ENCODE data around the gene KCNAB2. TPM values are rescaled to one million over a fixed set of nuclear protein-coding genes. Genes with fewer than 3 reads are reported as not detected.

Gene KCNAB2
- total and polyA plus RNA-seq, 2 donors (not counting 1 experiment from before 2014, with no cell fraction given) = 90.7 to 143 TPM

GRCh38 chr1:6116137-6116536 lies 70.4 kb downstream of the KCNAB2 start:
- no peak overlapping the region for H3K4me3 ChIP-seq (ENCODE audit: control extremely low read depth in 1 of 5, extremely low read depth in 1 of 5, insufficient read depth in 1 of 5, low read depth in 2 of 5, low read length in 4 of 5)
- H3K27me3 ChIP-seq (replicated peaks in 1 of 4; ENCODE audit: control extremely low read depth in 1 of 4, control insufficient read depth in 3 of 4, insufficient read depth in 4 of 4, low read length in 3 of 4) = no peaks in the 10 kb centered on the region
- no peak overlapping the region for H2AFZ ChIP-seq (ENCODE audit: insufficient read depth, low read depth, low read length, poor library complexity, severe bottlenecking)
- no CpG with 5 or more reads among the region's 1 CpG for WGBS (ENCODE audit: insufficient coverage)
- ChIA-PET POLR2A (no interaction called here), CTCF (interaction anchor here (0.8 kb wide), 1 partner anchor 34 kb away, joined by 3 read pairs; no protein-coding TSS in a partner anchor)
- H3K4me1 ChIP-seq (ENCODE audit: control insufficient read depth in 2 of 2, insufficient read depth in 2 of 2, low read length in 2 of 2) = no peaks in the 10 kb centered on the region
- H3K4me2 ChIP-seq (replicated peaks; ENCODE audit: low read depth, low read length, poor library complexity, severe bottlenecking) = no peak overlapping the region
- no peak overlapping the region for H3K9ac ChIP-seq (ENCODE audit: low read length)
- peaks cover 0 to 8% (median 6%) of the 10 kb centered on the region in 3 donors for H3K9me3 ChIP-seq (ENCODE audit: control extremely low read depth in 1 of 3, control insufficient read depth in 2 of 3, insufficient read depth in 1 of 3, low read length in 2 of 3)
- H3K27me3 Mint-ChIP-seq = no peaks in the 10 kb centered on the region
- TF ChIP-seq EZH2 (IDR thresholded peaks at IDR 0.05; ENCODE audit: borderline replicate concordance, insufficient read depth, low read depth, low read length, poor library complexity, severe bottlenecking) = no peak
- no peak for TF ChIP-seq CTCF (IDR thresholded peaks at IDR 0.05)
- H4K20me1 ChIP-seq (ENCODE audit: control insufficient read depth, insufficient read depth, low read length, poor library complexity, severe bottlenecking) = no peaks in the 10 kb centered on the region
- H3K4me3 Mint-ChIP-seq = no peak overlapping the region
- DNase-seq = no peak
- H3K36me3 ChIP-seq (replicated peaks in 1 of 2; ENCODE audit: control extremely low read depth in 1 of 2, control insufficient read depth in 1 of 2, extremely low read depth in 1 of 2, insufficient read depth in 2 of 2, low read length in 1 of 2) = no peaks in the 10 kb centered on the region
- no peaks in the 10 kb centered on the region for H3K4me1 Mint-ChIP-seq
- no peak overlapping the region for H3K27ac Mint-ChIP-seq
- peaks cover 9% of the 10 kb centered on the region for H3K9me3 Mint-ChIP-seq (ENCODE audit: insufficient read depth)
- intact Hi-C loops (cut with micrococcal nuclease) = no loop called here
- H3K27ac ChIP-seq (ENCODE audit: low read length in 2 of 2) = no peak overlapping the region
- ATAC-seq (ENCODE audit: low read depth) = no peak
- H3K79me2 ChIP-seq (ENCODE audit: control insufficient read depth, insufficient read depth, low read length) = no peaks in the 10 kb centered on the region

GRCh38 chr1:6117064-6117463 lies 71.4 kb downstream of the KCNAB2 start:
- Histone ChIP-seq H3K9me3 (ENCODE audit: control extremely low read depth in 1 of 3, control insufficient read depth in 2 of 3, insufficient read depth in 1 of 3, low read length in 2 of 3) (peaks cover 0 to 8% (median 6%) of the 10 kb centered on the region in 3 donors), H2AFZ (ENCODE audit: insufficient read depth, low read depth, low read length, poor library complexity, severe bottlenecking) (no peak overlapping the region), H3K4me1 (ENCODE audit: control insufficient read depth in 2 of 2, insufficient read depth in 2 of 2, low read length in 2 of 2) (no peaks in the 10 kb centered on the region), H3K27me3 (replicated peaks in 1 of 4; ENCODE audit: control extremely low read depth in 1 of 4, control insufficient read depth in 3 of 4, insufficient read depth in 4 of 4, low read length in 3 of 4) (no peaks in the 10 kb centered on the region), H3K9ac (ENCODE audit: low read length) (no peak overlapping the region), H3K4me3 (ENCODE audit: control extremely low read depth in 1 of 5, extremely low read depth in 1 of 5, insufficient read depth in 1 of 5, low read depth in 2 of 5, low read length in 4 of 5) (no peak overlapping the region), H3K27ac (ENCODE audit: low read length in 2 of 2) (no peak overlapping the region), H3K4me2 (replicated peaks; ENCODE audit: low read depth, low read length, poor library complexity, severe bottlenecking) (no peak overlapping the region), H3K79me2 (ENCODE audit: control insufficient read depth, insufficient read depth, low read length) (no peaks in the 10 kb centered on the region), H3K36me3 (replicated peaks in 1 of 2; ENCODE audit: control extremely low read depth in 1 of 2, control insufficient read depth in 1 of 2, extremely low read depth in 1 of 2, insufficient read depth in 2 of 2, low read length in 1 of 2) (no peaks in the 10 kb centered on the region), H4K20me1 (ENCODE audit: control insufficient read depth, insufficient read depth, low read length, poor library complexity, severe bottlenecking) (no peaks in the 10 kb centered on the region)
- DNase-seq (no peak), ATAC-seq (ENCODE audit: low read depth) (no peak)
- POLR2A ChIA-PET = no interaction called here
- no CpG with 5 or more reads among the region's 2 CpGs for WGBS (ENCODE audit: insufficient coverage)
- H3K9me3 Mint-ChIP-seq (ENCODE audit: insufficient read depth) = peaks cover 9% of the 10 kb centered on the region
- TF ChIP-seq CTCF (IDR thresholded peaks at IDR 0.05) (no peak), EZH2 (IDR thresholded peaks at IDR 0.05; ENCODE audit: borderline replicate concordance, insufficient read depth, low read depth, low read length, poor library complexity, severe bottlenecking) (no peak)
- no peaks in the 10 kb centered on the region for H3K4me1 Mint-ChIP-seq
- H3K27me3 Mint-ChIP-seq = no peaks in the 10 kb centered on the region
- intact Hi-C loops (cut with micrococcal nuclease) = no loop called here
- no peak overlapping the region for H3K4me3 Mint-ChIP-seq
- CTCF ChIA-PET = no interaction called here
- no peak overlapping the region for H3K27ac Mint-ChIP-seq
